ENCODE data around the gene DYSF. TPM values are rescaled to one million over a fixed set of nuclear protein-coding genes. Genes with fewer than 3 reads are reported as not detected.

DYSF gene
- total RNA-seq, 4 donors from 2014 or later = 3.7 to 18.7 (median 10.6) TPM

- DNase-seq = no peak
- no peak overlapping the region for H3K27ac ChIP-seq
- no peak for TF ChIP-seq POLR2A (IDR thresholded peaks at IDR 0.05)
- TF ChIP-seq CTCF (IDR thresholded peaks at IDR 0.05) = no peak
- TF ChIP-seq POLR2AphosphoS5 (IDR thresholded peaks at IDR 0.05) = no peak
- no peak for TF ChIP-seq EP300 (IDR thresholded peaks at IDR 0.05; ENCODE audit: low read depth)
- 67% methylated on average over 3 of the region's 3 CpGs; no CpG with 5 or more reads in 1 of the 2 donors for WGBS, 2 donors (ENCODE audit: low coverage in 1 of 2)
- no peaks in the 10 kb centered on the region for H3K4me1 ChIP-seq
- intact Hi-C loops (cut with DNase I; ENCODE audit: low total_unique reads) = no loop called here
- peaks cover 6 to 13% of the 10 kb centered on the region in 2 donors for H3K9me3 ChIP-seq
- H3K4me3 ChIP-seq = no peak overlapping the region
- in situ Hi-C loops (cut with MboI; ENCODE audit: low pct_ligation_motif_present in 1 of 4, low pct_unique_long_range_greater_than_20kb in 1 of 4, low sequenced_read_pairs in 3 of 4) = no loop called here
- no peaks in the 10 kb centered on the region for H3K36me3 ChIP-seq
- no peaks in the 10 kb centered on the region for H3K27me3 ChIP-seq
Measured at GRCh38 chr2:71661782-71662181, 208.4 kb downstream of the DYSF start.

- H3K4me3 ChIP-seq = no peak overlapping the region
- in situ Hi-C loops (cut with MboI; ENCODE audit: low pct_ligation_motif_present in 1 of 4, low pct_unique_long_range_greater_than_20kb in 1 of 4, low sequenced_read_pairs in 3 of 4) (no loop called here), intact Hi-C loops (cut with DNase I; ENCODE audit: low total_unique reads) (no loop called here)
- TF ChIP-seq POLR2AphosphoS5 (IDR thresholded peaks at IDR 0.05) (no peak), POLR2A (IDR thresholded peaks at IDR 0.05) (no peak), EP300 (IDR thresholded peaks at IDR 0.05; ENCODE audit: low read depth) (no peak), CTCF (IDR thresholded peaks at IDR 0.05) (no peak)
- H3K36me3 ChIP-seq = no peaks in the 10 kb centered on the region
- H3K27me3 ChIP-seq = no peaks in the 10 kb centered on the region
- H3K27ac ChIP-seq = no peak overlapping the region
- H3K9me3 ChIP-seq = peaks cover 6 to 9% of the 10 kb centered on the region in 2 donors
- no peaks in the 10 kb centered on the region for H3K4me1 ChIP-seq
- 87 to 100% methylated on average over 3 to 18 of the region's 18 CpGs for WGBS, 2 donors (ENCODE audit: low coverage in 1 of 2)
- no peak for DNase-seq
Measured at GRCh38 chr2:71662665-71663394, 209.5 kb downstream of the DYSF start.

- 71 to 100% methylated on average over 3 to 11 of the region's 11 CpGs for WGBS, 2 donors (ENCODE audit: low coverage in 1 of 2)
- Histone ChIP-seq H3K4me3 (no peak overlapping the region), H3K36me3 (no peaks in the 10 kb centered on the region), H3K27ac (no peak overlapping the region), H3K27me3 (no peaks in the 10 kb centered on the region), H3K9me3 (no peaks in the 10 kb centered on the region), H3K4me1 (no peaks in the 10 kb centered on the region)
- in situ Hi-C loops (cut with MboI; ENCODE audit: low pct_ligation_motif_present in 1 of 4, low pct_unique_long_range_greater_than_20kb in 1 of 4, low sequenced_read_pairs in 3 of 4) (no loop called here), intact Hi-C loops (cut with DNase I; ENCODE audit: low total_unique reads) (no loop called here)
- TF ChIP-seq EP300 (IDR thresholded peaks at IDR 0.05; ENCODE audit: low read depth) (no peak), POLR2AphosphoS5 (IDR thresholded peaks at IDR 0.05) (no peak), POLR2A (IDR thresholded peaks at IDR 0.05) (no peak), CTCF (IDR thresholded peaks at IDR 0.05) (no peak)
- no peak for DNase-seq
Measured at GRCh38 chr2:71664161-71664560, 210.8 kb downstream of the DYSF start.

GRCh38 chr2:71665168-71666093 is 212.1 kb downstream of the DYSF start:
- in situ Hi-C loops (cut with MboI; ENCODE audit: low pct_ligation_motif_present in 1 of 4, low pct_unique_long_range_greater_than_20kb in 1 of 4, low sequenced_read_pairs in 3 of 4) = no loop called here
- no peak for TF ChIP-seq CTCF (IDR thresholded peaks at IDR 0.05)
- intact Hi-C loops (cut with DNase I; ENCODE audit: low total_unique reads) = no loop called here
- DNase-seq = peak; percentile 40
- H3K27me3 ChIP-seq = no peaks in the 10 kb centered on the region
- no peaks in the 10 kb centered on the region for H3K9me3 ChIP-seq
- no peak overlapping the region for H3K4me3 ChIP-seq
- WGBS, 2 donors (ENCODE audit: low coverage in 1 of 2) = 82% methylated on average over 11 of the region's 11 CpGs; no CpG with 5 or more reads in 1 of the 2 donors
- H3K36me3 ChIP-seq = no peaks in the 10 kb centered on the region
- no peak overlapping the region for H3K27ac ChIP-seq
- H3K4me1 ChIP-seq = no peaks in the 10 kb centered on the region

Measured in transverse colon (tissue), 4 donors.